Smooth muscle cell (in vitro differentiated cells): Measurements from ENCODE around the gene APOBEC3F. TPM values are rescaled to one million over a fixed set of nuclear protein-coding genes. Genes with fewer than 3 reads are reported as not detected.
"Not testable (repeated sequence)": the region's sequence is repeated elsewhere in the genome, so short reads cannot be mapped to it uniquely, and the experiment has no call there.

Experiments used
- DNase-seq: peaks from one replicate; lab custom pipeline; 2025; ENCODE audit not compliant: unreplicated experiment; lab: John Stamatoyannopoulos, UW
- H2AFZ ChIP-seq: fragments of 200-600 bp; sonication (generic); 2 replicates; pipeline ENCODE4 v1.6.0; 2016; ENCODE audit warnings: antibody characterized with exemption, low read depth, mild to moderate bottlenecking
- H3F3A ChIP-seq: fragments of 200-600 bp; sonication (generic); 2 replicates; pipeline ENCODE4 v1.6.0; 2017; ENCODE audit warnings: antibody characterized with exemption, low read depth
- H3K27ac ChIP-seq: fragments of 200-600 bp; sonication (generic); 2 replicates; pipeline ENCODE4 v1.5.1; 2016; ENCODE audit warnings: low read depth, mild to moderate bottlenecking
- H3K27me3 ChIP-seq: fragments of 200-600 bp; sonication (generic); 2 replicates; pipeline ENCODE4 v1.6.1; 2016; ENCODE audit warnings: low read depth, mild to moderate bottlenecking
- H3K36me3 ChIP-seq: fragments of 200-600 bp; sonication (generic); 2 replicates; pipeline ENCODE4 v1.5.1; 2016; ENCODE audit warnings: low read depth
- H3K4me1 ChIP-seq: fragments of 200-600 bp; sonication (generic); 2 replicates; pipeline ENCODE4 v1.5.1; 2016; ENCODE audit warnings: low read depth
- H3K4me2 ChIP-seq: fragments of 200-600 bp; sonication (generic); 2 replicates; pipeline ENCODE4 v1.6.0; 2016; ENCODE audit warnings: mild to moderate bottlenecking
- H3K4me3 ChIP-seq: fragments of 200-600 bp; sonication (generic); 2 replicates; pipeline ENCODE4 v1.5.1; 2016; ENCODE audit warnings: mild to moderate bottlenecking
- H3K79me2 ChIP-seq: fragments of 200-600 bp; sonication (generic); 2 replicates; pipeline ENCODE4 v1.6.0; 2016; ENCODE audit warnings: low read depth, mild to moderate bottlenecking
- H3K9ac ChIP-seq: fragments of 200-600 bp; sonication (generic); 2 replicates; pipeline ENCODE4 v1.6.0; 2016; ENCODE audit warnings: low read depth
- H3K9me3 ChIP-seq: fragments of 200-600 bp; sonication (generic); replicated peaks from 2 replicates; pipeline ENCODE4 v1.5.1; 2016; ENCODE audit warnings: low read depth
- H4K20me1 ChIP-seq: fragments of 200-600 bp; sonication (generic); 2 replicates; pipeline ENCODE4 v1.6.0; 2016; ENCODE audit warnings: low read depth
- WGBS: methylation state at CpG from one replicate; pipeline ENCODE4 v1.1.7; 2016; ENCODE audit warnings: low lambda C conversion rate; 5-methylcytosine and 5-hydroxymethylcytosine counted together
- polyA plus RNA-seq: library from polyadenylated mRNA; unstranded; fragments of >200 nt; fragmentation: Nextera tagmentation; extraction: Ambion mirVana; gene quantifications from 2 replicates; pipeline ENCODE4 v1.2.1, GENCODE V29; 2016
- total RNA-seq: library from RNA; depleted of rRNA; stranded (reverse); fragments of >200 nt; gene quantifications from 2 replicates; pipeline ENCODE4 v1.2.3, GENCODE V29; 2014
- TF ChIP-seq, protein P1 (sequence below): fragments of 200-600 bp; sonication (generic); IDR thresholded peaks from 2 replicates; pipeline ENCODE4 v1.5.1; 2017; ENCODE audit warnings: borderline replicate concordance, mild to moderate bottlenecking, antibody characterized with exemption; ENCODE audit not compliant: insufficient read depth, poor library complexity, severe bottlenecking

Gene APOBEC3F
- total and polyA plus RNA-seq, 2 experiments from 2014 or later, result 1.3 to 8.2 TPM

DNA sequence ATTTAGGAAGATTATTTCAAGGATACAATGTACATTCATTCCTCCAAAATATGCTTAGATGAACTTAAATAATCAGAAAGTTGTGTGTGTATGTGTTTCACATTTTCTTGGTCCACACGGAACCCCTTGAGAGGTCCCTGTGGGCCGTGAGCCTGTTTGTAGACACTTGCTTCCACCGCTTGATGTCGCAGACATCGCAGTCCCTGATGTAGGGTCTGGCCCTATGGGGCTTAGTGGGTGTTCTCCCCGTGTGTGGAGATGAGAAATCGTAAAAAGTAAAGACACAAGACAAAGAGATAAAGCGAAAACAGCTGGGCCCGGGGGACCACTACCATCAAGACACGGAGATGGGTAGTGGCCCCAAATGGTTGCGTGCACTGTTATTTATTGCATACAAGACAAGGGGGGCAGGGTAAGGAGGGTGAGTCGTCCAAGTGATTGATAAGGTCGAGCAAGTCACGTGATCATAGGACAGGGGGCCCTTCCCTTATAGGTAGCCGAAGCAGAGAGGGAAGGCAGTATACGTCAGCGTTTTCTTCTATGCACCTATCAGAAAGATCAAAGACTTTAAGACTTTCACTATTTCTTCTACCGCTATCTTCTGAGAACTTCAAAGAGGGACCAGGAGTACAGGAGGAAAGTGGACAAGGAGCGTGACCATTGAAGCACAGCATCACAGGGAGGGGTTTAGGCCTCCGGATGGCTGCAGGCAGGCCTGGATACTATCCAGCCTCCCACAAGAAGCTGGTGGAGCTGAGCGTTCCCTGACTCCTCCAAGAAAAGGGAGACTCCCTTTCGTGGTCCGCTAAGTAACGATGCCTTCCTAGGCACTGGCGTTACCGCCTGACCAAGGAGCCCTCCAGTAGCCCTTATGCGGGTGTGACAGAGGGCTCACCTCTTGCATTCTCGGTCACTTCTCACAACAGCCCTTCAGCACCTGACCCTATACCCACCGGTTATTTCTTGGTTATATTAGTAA lies 27.8 kb upstream of the APOBEC3F start:
- H3K36me3 ChIP-seq, result no peaks in the 10 kb centered on the region
- peaks cover 18% of the 10 kb centered on the region for H3K4me1 ChIP-seq
- no peak overlapping the region for H2AFZ ChIP-seq
- DNase-seq, result no peak
- H3K4me2 ChIP-seq, result no peak overlapping the region
- H3K27ac ChIP-seq, result no peak overlapping the region
- no peaks in the 10 kb centered on the region for H3K27me3 ChIP-seq
- no peaks in the 10 kb centered on the region for H3K9me3 ChIP-seq
- H4K20me1 ChIP-seq, result no peaks in the 10 kb centered on the region
- H3K79me2 ChIP-seq, result peaks cover 6% of the 10 kb centered on the region
- TF ChIP-seq, protein P1, sequence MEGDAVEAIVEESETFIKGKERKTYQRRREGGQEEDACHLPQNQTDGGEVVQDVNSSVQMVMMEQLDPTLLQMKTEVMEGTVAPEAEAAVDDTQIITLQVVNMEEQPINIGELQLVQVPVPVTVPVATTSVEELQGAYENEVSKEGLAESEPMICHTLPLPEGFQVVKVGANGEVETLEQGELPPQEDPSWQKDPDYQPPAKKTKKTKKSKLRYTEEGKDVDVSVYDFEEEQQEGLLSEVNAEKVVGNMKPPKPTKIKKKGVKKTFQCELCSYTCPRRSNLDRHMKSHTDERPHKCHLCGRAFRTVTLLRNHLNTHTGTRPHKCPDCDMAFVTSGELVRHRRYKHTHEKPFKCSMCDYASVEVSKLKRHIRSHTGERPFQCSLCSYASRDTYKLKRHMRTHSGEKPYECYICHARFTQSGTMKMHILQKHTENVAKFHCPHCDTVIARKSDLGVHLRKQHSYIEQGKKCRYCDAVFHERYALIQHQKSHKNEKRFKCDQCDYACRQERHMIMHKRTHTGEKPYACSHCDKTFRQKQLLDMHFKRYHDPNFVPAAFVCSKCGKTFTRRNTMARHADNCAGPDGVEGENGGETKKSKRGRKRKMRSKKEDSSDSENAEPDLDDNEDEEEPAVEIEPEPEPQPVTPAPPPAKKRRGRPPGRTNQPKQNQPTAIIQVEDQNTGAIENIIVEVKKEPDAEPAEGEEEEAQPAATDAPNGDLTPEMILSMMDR, result no peak
- 81% methylated on average over 29 of the region's 29 CpGs for WGBS
- no peaks in the 10 kb centered on the region for H3F3A ChIP-seq
- no peak overlapping the region for H3K9ac ChIP-seq
- H3K4me3 ChIP-seq, result no peak overlapping the region

DNA sequence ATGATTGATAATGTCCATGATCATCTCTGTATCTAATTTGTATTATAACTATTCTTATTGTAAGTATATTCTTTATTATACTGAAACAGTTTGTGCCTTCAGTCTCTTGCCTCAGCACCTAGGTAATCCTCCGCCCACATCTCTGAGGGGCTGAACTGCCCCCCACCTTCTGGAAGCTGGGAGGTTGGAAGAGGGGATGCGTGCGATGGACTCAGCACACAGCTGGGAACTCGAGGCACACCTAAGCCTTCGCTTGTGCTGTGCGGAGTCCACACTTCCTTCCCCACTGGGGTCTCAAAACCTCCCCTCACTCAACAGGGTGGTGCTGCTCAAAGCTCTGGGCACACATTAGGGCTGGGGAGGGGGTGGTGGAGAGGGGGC lies 27.1 kb upstream of the APOBEC3F start:
- WGBS, result 92% methylated on average over 6 of the region's 6 CpGs
- H4K20me1 ChIP-seq, H3F3A ChIP-seq, H3K9ac ChIP-seq, DNase-seq, H3K9me3 ChIP-seq, H3K36me3 ChIP-seq, H3K79me2 ChIP-seq, H3K27me3 ChIP-seq: not testable (repeated sequence)
- Histone ChIP-seq H3K27ac (peak overlapping the region; percentile 78), H3K4me3 (peak overlapping the region; percentile 64), H3K4me2 (peak overlapping the region; percentile 92), H3K4me1 (peaks cover 18% of the 10 kb centered on the region), H2AFZ (peak overlapping the region; percentile 76)

DNA sequence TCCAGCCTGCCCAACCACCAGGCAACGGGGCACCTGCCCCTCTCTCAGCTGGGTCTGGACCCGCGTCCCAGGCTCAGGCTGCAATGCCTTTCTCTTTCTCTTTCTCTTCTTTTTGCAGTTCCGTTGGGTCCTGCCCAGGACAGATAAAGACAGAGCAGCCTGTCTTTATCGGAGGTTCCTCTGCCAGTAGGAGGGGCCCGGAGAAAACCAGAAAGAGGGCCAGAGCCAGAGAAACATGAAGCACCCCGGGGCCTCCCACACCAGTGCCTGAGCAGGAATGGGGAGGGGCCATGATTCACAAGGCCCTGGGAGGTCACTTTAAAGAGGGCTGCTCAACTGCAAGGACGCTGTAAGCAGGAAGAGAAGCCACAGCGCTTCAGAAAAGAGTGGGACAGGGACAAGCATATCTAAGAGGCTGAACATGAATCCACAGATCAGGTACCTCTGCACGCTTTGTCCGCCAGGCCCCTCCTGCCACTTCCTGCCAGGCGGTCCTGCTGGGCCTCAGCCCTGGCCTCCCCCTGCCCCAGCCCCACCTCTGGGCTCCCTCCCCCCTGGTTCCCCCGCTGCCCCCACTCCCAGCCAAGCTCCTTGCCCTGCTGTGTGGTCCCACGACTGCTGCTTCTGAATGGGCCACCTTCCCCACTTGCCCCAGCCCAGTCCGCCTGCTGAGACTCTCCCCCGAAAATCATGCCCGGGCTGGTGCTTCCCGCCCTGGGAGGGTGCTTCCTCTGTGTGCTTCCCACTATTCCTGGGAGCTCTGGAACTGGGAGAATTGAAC lies 26.5 kb upstream of the APOBEC3F start, which contains the start of gene APOBEC3C:
Gene APOBEC3C, plus strand, starts transcription at position 316 of the 781 bp plus-strand sequence. Its CDS starts 106 bp downstream, at position 422.
- H3K4me1 ChIP-seq, result peaks cover 18% of the 10 kb centered on the region
- H3K9ac ChIP-seq, result peak within 1 kb of the TSS; percentile 62
- peak within 1 kb of the TSS; percentile 92 for H3K4me2 ChIP-seq
- H3K79me2 ChIP-seq, result peaks cover 6% of the 10 kb centered on the region
- no peaks in the 10 kb centered on the region for H3K9me3 ChIP-seq
- no peaks in the 10 kb centered on the region for H3K36me3 ChIP-seq
- DNase-seq, result peak; percentile 60
- no peaks in the 10 kb centered on the region for H4K20me1 ChIP-seq
- H3F3A ChIP-seq, result peaks cover 1% of the 10 kb centered on the region
- no peaks in the 10 kb centered on the region for H3K27me3 ChIP-seq
- H2AFZ ChIP-seq, result peak within 1 kb of the TSS; percentile 76
- WGBS, result 11% methylated on average over 17 of the region's 18 CpGs
- TF ChIP-seq, protein P1, result no peak
- peak within 1 kb of the TSS; percentile 64 for H3K4me3 ChIP-seq
- H3K27ac ChIP-seq, result peak within 1 kb of the TSS; percentile 78

DNA sequence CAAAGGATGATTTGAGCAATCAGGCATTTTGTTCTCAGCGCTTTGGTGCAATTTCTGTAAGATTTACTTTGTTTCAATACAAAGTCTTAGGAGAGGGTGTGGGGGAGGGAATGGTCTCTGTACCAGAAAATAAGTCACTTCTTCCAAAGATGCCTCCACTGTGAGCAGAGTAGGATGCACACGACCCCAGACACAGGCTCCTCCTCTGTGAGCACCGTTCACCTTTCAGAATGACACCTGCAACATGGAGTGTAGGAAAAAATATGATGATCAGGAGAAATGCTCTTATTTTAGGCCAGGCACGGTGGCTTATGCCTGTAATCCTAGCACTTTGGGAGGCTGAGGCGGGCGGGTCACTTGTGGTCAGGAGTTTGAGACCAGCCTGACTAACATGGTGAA lies 25.9 kb upstream of the APOBEC3F start:
- Histone ChIP-seq H3K27ac (peak overlapping the region; percentile 78), H3K4me2 (peak overlapping the region; percentile 92), H3K4me3 (peak overlapping the region; percentile 64), H2AFZ (peak overlapping the region; percentile 76), H3K9ac (peak overlapping the region; percentile 62), H3K4me1 (peaks cover 18% of the 10 kb centered on the region)
- not testable (repeated sequence) for H4K20me1 ChIP-seq, H3K36me3 ChIP-seq, DNase-seq, H3K79me2 ChIP-seq, H3K9me3 ChIP-seq, H3K27me3 ChIP-seq, H3F3A ChIP-seq
- WGBS, result 28% methylated on average over 6 of the region's 6 CpGs
